IMR-90 (cell line): ENCODE measurements around the gene CPNE2. TPM values are rescaled to one million over a fixed set of nuclear protein-coding genes. Genes with fewer than 3 reads are reported as not detected.

Experiments used
- ATAC-seq: fragments of 200-7000 bp; cut with Tn5 transposase; 2 replicates; pipeline ENCODE4 v1.9.1; 2020; ENCODE audit warnings: low read depth, mild to moderate bottlenecking, moderate library complexity
- BruUV-seq: library from RNA; stranded (reverse); fragments of 400-500 nt; replicated peaks from 2 replicates; lab custom pipeline; 2021; lab: Mats Ljungman, UMichigan
- CTCF ChIA-PET: fragments of 300-600 bp; formaldehyde crosslinking; extraction: SDS; loops from one replicate; lab custom pipeline; 2021; ENCODE audit warnings: antibody characterized with exemption; lab: Yijun Ruan, JAX
- POLR2A ChIA-PET: fragments of 300-600 bp; sonication (Branson Sonifier 250); formaldehyde crosslinking; loops from one replicate; lab custom pipeline; 2022; ENCODE audit warnings: antibody characterized with exemption; ENCODE audit not compliant: unreplicated experiment; lab: Charles Lee
- DNase-seq: peaks from one replicate; pipeline ENCODE4 v3.0.0; 2013
- H2AFZ ChIP-seq: replicated peaks from 2 replicates; pipeline ENCODE3; 2013; ENCODE audit warnings: low read length, mild to moderate bottlenecking; ENCODE audit not compliant: poor library complexity
- H2AK5ac ChIP-seq: 2 replicates; pipeline ENCODE4 v1.6.1; 2013; ENCODE audit warnings: low read depth, low read length, inconsistent platforms
- H2AK9ac ChIP-seq: replicated peaks from 2 replicates; pipeline ENCODE3; 2013; ENCODE audit warnings: mild to moderate bottlenecking, low read depth, low read length, moderate library complexity; ENCODE audit not compliant: poor library complexity
- H2BK120ac ChIP-seq: 2 replicates; pipeline ENCODE4 v1.6.1; 2013; ENCODE audit warnings: low read depth, low read length, inconsistent platforms
- H2BK15ac ChIP-seq: 3 replicates; pipeline ENCODE4 v1.6.1; 2013; ENCODE audit warnings: low read depth, low read length, inconsistent platforms
- H2BK20ac ChIP-seq: 2 replicates; pipeline ENCODE4 v1.6.1; 2013; ENCODE audit warnings: low read depth, mild to moderate bottlenecking, inconsistent platforms, low read length, moderate library complexity
- H2BK5ac ChIP-seq: 2 replicates; pipeline ENCODE4 v1.6.1; 2013; ENCODE audit warnings: mild to moderate bottlenecking, low read depth, low read length, inconsistent platforms; ENCODE audit not compliant: poor library complexity, severe bottlenecking
- H3K14ac ChIP-seq: replicated peaks from 2 replicates; pipeline ENCODE4 v1.6.1; 2013; ENCODE audit warnings: low read depth, low read length, inconsistent platforms
- H3K18ac ChIP-seq: 2 replicates; pipeline ENCODE4 v1.6.1; 2013; ENCODE audit warnings: low read depth, low read length, control low read depth
- H3K23ac ChIP-seq: 2 replicates; pipeline ENCODE4 v1.6.1; 2013; ENCODE audit warnings: low read depth, low read length, inconsistent platforms
- H3K27ac ChIP-seq: 2 replicates; pipeline ENCODE4 v1.5.1; 2013; ENCODE audit warnings: mild to moderate bottlenecking, control low read depth, low read length; ENCODE audit not compliant: insufficient read depth
- H3K27me3 ChIP-seq: 2 replicates; pipeline ENCODE4 v1.6.1; 2013; ENCODE audit warnings: low read length; ENCODE audit not compliant: control insufficient read depth, insufficient read depth
- H3K36me3 ChIP-seq: 2 replicates; pipeline ENCODE4 v1.6.1; 2013; ENCODE audit warnings: low read length, mixed read lengths; ENCODE audit not compliant: control insufficient read depth, insufficient read depth
- H3K4ac ChIP-seq: 2 replicates; pipeline ENCODE4 v1.6.1; 2013; ENCODE audit warnings: low read depth, low read length, inconsistent platforms
- H3K4me1 ChIP-seq: 2 replicates; pipeline ENCODE4 v1.6.1; 2013; ENCODE audit warnings: low read length, mixed read lengths; ENCODE audit not compliant: control insufficient read depth, insufficient read depth
- H3K4me2 ChIP-seq: 2 replicates; pipeline ENCODE4 v1.6.1; 2013; ENCODE audit warnings: low read depth, mild to moderate bottlenecking, control low read depth, low read length, moderate library complexity
- H3K4me3 ChIP-seq: 2 replicates; pipeline ENCODE4 v1.5.1; 2013; ENCODE audit warnings: low read depth, mild to moderate bottlenecking, control low read depth, low read length, moderate library complexity; ENCODE audit not compliant: insufficient read depth
- H3K56ac ChIP-seq: 2 replicates; pipeline ENCODE4 v1.6.1; 2013; ENCODE audit warnings: low read length, inconsistent platforms; ENCODE audit not compliant: insufficient read depth; ENCODE audit errors: extremely low read depth
- H3K79me1 ChIP-seq, 2 experiments: 2 replicates each; pipeline ENCODE4 v1.6.1; 2013; ENCODE audit warnings: low read length in 2 of 2, inconsistent platforms in 1 of 2, low read depth in 1 of 2
- H3K9ac ChIP-seq: 2 replicates; pipeline ENCODE4 v1.6.1; 2013; ENCODE audit warnings: low read depth, low read length, control low read depth
- H3K9me1 ChIP-seq: 2 replicates; pipeline ENCODE4 v1.6.1; 2013; ENCODE audit warnings: low read length, inconsistent platforms; ENCODE audit not compliant: insufficient read depth
- H3K9me3 ChIP-seq: 2 replicates; pipeline ENCODE4 v1.6.1; 2013; ENCODE audit warnings: low read length; ENCODE audit not compliant: control insufficient read depth, insufficient read depth
- H4K20me1 ChIP-seq: 2 replicates; pipeline ENCODE4 v1.6.1; 2013; ENCODE audit warnings: low read length, inconsistent platforms; ENCODE audit not compliant: insufficient read depth
- H4K5ac ChIP-seq: 2 replicates; pipeline ENCODE4 v1.6.1; 2013; ENCODE audit warnings: mild to moderate bottlenecking, low read depth, low read length, control low read depth
- H4K8ac ChIP-seq, 2 experiments: 2 replicates each; pipeline ENCODE4 v1.6.1; 2013; ENCODE audit warnings: low read depth in 2 of 2, low read length in 2 of 2, control low read depth in 1 of 2, inconsistent platforms in 1 of 2
- H4K91ac ChIP-seq: 2 replicates; pipeline ENCODE4 v1.6.1; 2013; ENCODE audit warnings: low read depth, low read length, inconsistent platforms; ENCODE audit not compliant: insufficient read depth
- CEBPB ChIP-seq: IDR thresholded peaks from 2 replicates; pipeline ENCODE4 v1.6.1; 2012; ENCODE audit warnings: low read depth, low read length, improper control_type of control experiment
- MAFK ChIP-seq: IDR thresholded peaks from 2 replicates; pipeline ENCODE4 v1.6.1; 2012; ENCODE audit warnings: low read depth, low read length, improper control_type of control experiment
- NFE2L2 ChIP-seq: fragments of 150-350 bp; IDR thresholded peaks from 2 replicates; pipeline ENCODE4 v1.6.1; 2016; ENCODE audit warnings: low read depth, mild to moderate bottlenecking, low read length
- POLR2A ChIP-seq: IDR thresholded peaks from 2 replicates; pipeline ENCODE4 v1.6.1; 2012; ENCODE audit warnings: mild to moderate bottlenecking, low read depth, low read length
- RAD21 ChIP-seq: IDR thresholded peaks from 2 replicates; pipeline ENCODE4 v1.6.1; 2012; ENCODE audit warnings: low read length, improper control_type of control experiment
- RCOR1 ChIP-seq: IDR thresholded peaks from 2 replicates; pipeline ENCODE4 v1.6.1; 2012; ENCODE audit warnings: mild to moderate bottlenecking, low read length, improper control_type of control experiment; ENCODE audit not compliant: insufficient replicate concordance
- WGBS, 2 experiments: methylation state at CpG; one replicate each; pipeline versions ENCODE4 v1.1.5 to v1.1.7; 2013; ENCODE audit warnings: missing lambda C conversion rate in 2 of 2; ENCODE audit not compliant: insufficient read length in 1 of 2; ENCODE audit errors: extremely low coverage in 2 of 2; 5-methylcytosine and 5-hydroxymethylcytosine counted together
- dilution Hi-C: fragments of 300-500 bp; cut with HindIII; formaldehyde crosslinking; loops from one replicate; pipeline ENCODE4 v1.14.3; 2018; ENCODE audit warnings: low sequenced_read_pairs; ENCODE audit not compliant: unreplicated experiment
- in situ Hi-C: fragments of 300-500 bp; cut with MboI; formaldehyde crosslinking; loops from 3 replicates; pipeline ENCODE4 v1.14.3; 2019; ENCODE audit warnings: low sequenced_read_pairs, inconsistent platforms, mixed read lengths
- intact Hi-C: fragments of 100-400 bp; cut with micrococcal nuclease; formaldehyde crosslinking; loops from 2 replicates; pipeline ENCODE4 v1.10.0; 2022
- polyA plus RNA-seq, 3 experiments: library from polyadenylated mRNA; depleted of rRNA; stranded (reverse); fragments of >200 nt; gene quantifications; 2 replicates each; pipeline ENCODE4 v1.2.3, GENCODE V29; 2012; ENCODE audit warnings: low replicate concordance in 1 of 3
- total RNA-seq: library from RNA; depleted of rRNA; stranded (reverse); fragments of >200 nt; gene quantifications from 2 replicates; pipeline ENCODE4 v1.2.3, GENCODE V29; 2012

CPNE2 gene
- total and polyA plus RNA-seq, 2 of the 4 experiments (the other 2 are of a cell fraction): 15.4 to 48.0 TPM

GRCh38 chr16:57190136-57190535 is 97.8 kb downstream of the CPNE2 start:
- no peak overlapping the region for H2AK5ac ChIP-seq
- H3K18ac ChIP-seq: no peak overlapping the region
- H3K4ac ChIP-seq: no peak overlapping the region
- no peak overlapping the region for H2BK15ac ChIP-seq
- WGBS, 2 experiments: no CpG with 5 or more reads among the region's 2 CpGs
- H3K4me2 ChIP-seq: no peak overlapping the region
- no peak overlapping the region for H3K4me3 ChIP-seq
- DNase-seq: no peak
- no peak overlapping the region for H4K8ac ChIP-seq
- no peak for ATAC-seq
- no peak overlapping the region for H3K56ac ChIP-seq
- peak overlapping the region; percentile 42; the same call in 1 of the 2 replicates for H3K23ac ChIP-seq
- H2BK20ac ChIP-seq: no peak overlapping the region
- peaks cover 16 to 61% of the 10 kb centered on the region in 2 experiments for H3K79me1 ChIP-seq
- ChIA-PET POLR2A (no interaction called here), CTCF (interaction anchor here (0.6 to 1.0 kb wide), 2 partner anchors 9 to 110 kb away, joined by 3 read pairs; no protein-coding TSS in a partner anchor)
- H3K4me1 ChIP-seq: peaks cover 20% of the 10 kb centered on the region
- peak overlapping the region; percentile 28 for H2BK5ac ChIP-seq
- H4K5ac ChIP-seq: no peak overlapping the region
- no peaks in the 10 kb centered on the region; the same call in 1 of the 2 replicates for H3K36me3 ChIP-seq
- in situ Hi-C loops: no loop called here
- dilution Hi-C loops: no loop called here
- no peak overlapping the region for H4K91ac ChIP-seq
- H2AK9ac ChIP-seq: no peak overlapping the region
- peak; percentile 26; the same call in 1 of the 2 replicates for TF ChIP-seq CEBPB
- TF ChIP-seq NFE2L2: no peak
- no peak for TF ChIP-seq POLR2A
- no peak for TF ChIP-seq MAFK
- TF ChIP-seq RAD21: no peak
- TF ChIP-seq RCOR1: no peak
- H3K27ac ChIP-seq: no peak overlapping the region
- H3K27me3 ChIP-seq: no peaks in the 10 kb centered on the region
- intact Hi-C loops: no loop called here
- no TSS peak for BruUV-seq
- H4K20me1 ChIP-seq: peaks cover 18% of the 10 kb centered on the region; the same call in 1 of the 2 replicates
- H3K9me3 ChIP-seq: no peaks in the 10 kb centered on the region
- no peaks in the 10 kb centered on the region; the same call in 1 of the 2 replicates for H3K9me1 ChIP-seq
- no peak overlapping the region for H3K9ac ChIP-seq
- no peak overlapping the region for H2AFZ ChIP-seq
- H2BK120ac ChIP-seq: no peak overlapping the region
- no peak overlapping the region for H3K14ac ChIP-seq
